Measurements from ENCODE around the gene BSN.

BSN gene

GRCh38 chr3:49553692-49554632, at the start of gene BSN:
Gene BSN, plus strand, starts transcription at chr3:49554477. Its CDS starts 126 bp downstream, at chr3:49554603.
- DNase-seq = peak; percentile 85 to 91

- DNase-seq = no peak
Observed at GRCh38 chr3:49506906-49507305, 47.4 kb upstream of the BSN start.

- DNase-seq = no peak
Observed at GRCh38 chr3:49509028-49509561, 45.2 kb upstream of the BSN start.

GRCh38 chr3:49511639-49512038, 42.6 kb upstream of the BSN start:
- DNase-seq = no peak

GRCh38 chr3:49512781-49513355, 41.4 kb upstream of the BSN start:
- DNase-seq = no peak

GRCh38 chr3:49513494-49514124, 40.7 kb upstream of the BSN start:
- no peak for DNase-seq

GRCh38 chr3:49518016-49518415, 36.3 kb upstream of the BSN start:
- no peak for DNase-seq

- DNase-seq = no peak
Observed at GRCh38 chr3:49518441-49518840, 35.8 kb upstream of the BSN start.

- no peak for DNase-seq
Observed at GRCh38 chr3:49519296-49519695, 35.0 kb upstream of the BSN start.

GRCh38 chr3:49519916-49520385, 34.3 kb upstream of the BSN start:
- no peak for DNase-seq

- DNase-seq = no peak
Observed at GRCh38 chr3:49523756-49524747, 30.2 kb upstream of the BSN start.

- DNase-seq = no peak
Observed at GRCh38 chr3:49529567-49529966, 24.7 kb upstream of the BSN start.

GRCh38 chr3:49530231-49530630, 24.0 kb upstream of the BSN start:
- no peak for DNase-seq

- no peak for DNase-seq
Observed at GRCh38 chr3:49530701-49531100, 23.6 kb upstream of the BSN start.

GRCh38 chr3:49531218-49531617, 23.1 kb upstream of the BSN start:
- DNase-seq = no peak

- no peak for DNase-seq
Observed at GRCh38 chr3:49531715-49532114, 22.6 kb upstream of the BSN start.

- DNase-seq = no peak
Observed at GRCh38 chr3:49533031-49533430, 21.2 kb upstream of the BSN start.

- no peak for DNase-seq
Observed at GRCh38 chr3:49533786-49534519, 20.3 kb upstream of the BSN start.

GRCh38 chr3:49534581-49535441, 19.5 kb upstream of the BSN start:
- peak in 1 of 2 experiments; percentile 13 for DNase-seq
